Kidney epithelial cell (primary cell): ENCODE results near the gene LDLRAD4. TPM values are rescaled to one million over a fixed set of nuclear protein-coding genes. Genes with fewer than 3 reads are reported as not detected.
A peak's percentile ranks its signal among the peaks of the same experiment; 100 is the strongest.

ENCODE experiments used
- DNase-seq: peaks from one replicate; pipeline ENCODE4 v3.0.0-alpha.2; 2010; ENCODE audit warnings: low read depth
- H3K27me3 ChIP-seq: 2 replicates; pipeline ENCODE4 v1.6.0; 2011; ENCODE audit warnings: low read length; ENCODE audit not compliant: control insufficient read depth, insufficient read depth
- H3K36me3 ChIP-seq: 2 replicates; pipeline ENCODE4 v1.5.1; 2011; ENCODE audit warnings: low read length; ENCODE audit not compliant: control insufficient read depth, insufficient read depth
- H3K4me3 ChIP-seq: 2 replicates; pipeline ENCODE4 v1.5.1; 2011; ENCODE audit warnings: low read depth, mild to moderate bottlenecking, control low read depth, low read length
- total RNA-seq: library from RNA; depleted of rRNA; stranded (reverse); fragments of >200 nt; gene quantifications from 2 replicates; pipeline ENCODE4 v1.2.3, GENCODE V29; 2015
- TF ChIP-seq, protein P1 (sequence below): IDR thresholded peaks from 2 replicates; pipeline ENCODE4 v1.5.1; 2011; ENCODE audit warnings: mild to moderate bottlenecking, moderate library complexity, low read length, control low read depth, inconsistent platforms; ENCODE audit not compliant: insufficient read depth, poor library complexity, severe bottlenecking

The LDLRAD4 gene
- total RNA-seq, 1 donor from 2014 or later, result 5.8 TPM

DNA sequence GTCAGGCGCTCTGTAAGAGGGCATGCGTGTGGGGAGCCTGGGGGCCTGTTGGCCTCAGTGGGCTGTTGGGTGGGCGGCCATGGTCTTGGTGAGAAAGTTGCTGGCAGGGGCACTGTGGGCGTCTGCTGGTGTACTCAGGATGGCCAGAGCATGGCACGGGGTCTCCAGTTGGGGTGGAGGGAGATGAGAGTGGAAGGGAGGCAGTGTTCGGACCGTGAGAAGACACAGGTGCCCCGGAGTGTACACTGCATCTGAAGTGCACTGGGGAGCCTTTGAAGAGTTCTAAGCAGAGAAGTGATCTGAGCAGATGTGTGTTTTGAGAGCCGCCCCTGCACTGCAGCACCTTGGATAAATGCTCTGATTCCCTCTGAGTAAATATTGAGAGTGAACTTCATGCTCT is 150.8 kb downstream of the LDLRAD4 start:
- Histone ChIP-seq H3K36me3 (no peaks in the 10 kb centered on the region), H3K27me3 (peaks cover 2% of the 10 kb centered on the region), H3K4me3 (no peak overlapping the region)
- no peak for DNase-seq
- TF ChIP-seq, protein P1, sequence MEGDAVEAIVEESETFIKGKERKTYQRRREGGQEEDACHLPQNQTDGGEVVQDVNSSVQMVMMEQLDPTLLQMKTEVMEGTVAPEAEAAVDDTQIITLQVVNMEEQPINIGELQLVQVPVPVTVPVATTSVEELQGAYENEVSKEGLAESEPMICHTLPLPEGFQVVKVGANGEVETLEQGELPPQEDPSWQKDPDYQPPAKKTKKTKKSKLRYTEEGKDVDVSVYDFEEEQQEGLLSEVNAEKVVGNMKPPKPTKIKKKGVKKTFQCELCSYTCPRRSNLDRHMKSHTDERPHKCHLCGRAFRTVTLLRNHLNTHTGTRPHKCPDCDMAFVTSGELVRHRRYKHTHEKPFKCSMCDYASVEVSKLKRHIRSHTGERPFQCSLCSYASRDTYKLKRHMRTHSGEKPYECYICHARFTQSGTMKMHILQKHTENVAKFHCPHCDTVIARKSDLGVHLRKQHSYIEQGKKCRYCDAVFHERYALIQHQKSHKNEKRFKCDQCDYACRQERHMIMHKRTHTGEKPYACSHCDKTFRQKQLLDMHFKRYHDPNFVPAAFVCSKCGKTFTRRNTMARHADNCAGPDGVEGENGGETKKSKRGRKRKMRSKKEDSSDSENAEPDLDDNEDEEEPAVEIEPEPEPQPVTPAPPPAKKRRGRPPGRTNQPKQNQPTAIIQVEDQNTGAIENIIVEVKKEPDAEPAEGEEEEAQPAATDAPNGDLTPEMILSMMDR, result no peak

DNA sequence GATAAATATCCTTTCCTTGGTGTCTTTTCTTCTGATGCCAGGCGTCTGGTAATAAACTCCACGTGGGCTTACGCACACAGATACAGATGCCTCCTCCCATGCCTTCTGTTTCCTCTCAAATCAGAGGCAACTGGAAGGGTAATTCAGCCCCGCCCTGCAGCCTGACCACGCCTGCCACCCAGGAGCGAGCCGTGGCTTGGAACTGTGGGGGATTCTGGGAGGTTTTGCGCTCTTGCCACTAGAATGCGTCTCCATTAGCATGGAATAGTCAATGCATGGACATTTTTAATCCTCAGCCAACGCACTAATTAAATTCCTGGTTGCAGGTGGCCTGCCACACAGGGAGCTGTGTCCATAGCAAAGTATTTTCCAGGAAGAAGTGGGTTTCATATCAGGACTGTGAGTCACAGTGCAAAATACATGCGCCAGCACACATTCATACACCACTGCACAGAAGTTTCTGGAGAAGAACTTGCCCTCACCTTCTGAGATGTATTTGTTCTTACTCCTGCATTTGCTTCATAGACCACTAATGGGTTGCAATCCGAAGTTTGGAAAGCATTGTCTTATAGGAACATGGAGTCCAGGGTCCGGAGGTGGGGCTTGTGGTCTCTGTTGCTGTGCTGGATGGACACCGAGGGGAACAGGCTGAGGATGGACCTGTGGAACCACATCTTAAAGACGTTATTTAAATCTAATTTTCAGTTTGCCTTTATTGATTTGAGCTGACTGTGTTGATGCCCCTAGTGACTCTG is 151.4 kb downstream of the LDLRAD4 start:
- no peaks in the 10 kb centered on the region for H3K27me3 ChIP-seq
- H3K4me3 ChIP-seq, result no peak overlapping the region
- TF ChIP-seq, protein P1, result no peak
- H3K36me3 ChIP-seq, result no peaks in the 10 kb centered on the region
- peak; percentile 66 for DNase-seq

DNA sequence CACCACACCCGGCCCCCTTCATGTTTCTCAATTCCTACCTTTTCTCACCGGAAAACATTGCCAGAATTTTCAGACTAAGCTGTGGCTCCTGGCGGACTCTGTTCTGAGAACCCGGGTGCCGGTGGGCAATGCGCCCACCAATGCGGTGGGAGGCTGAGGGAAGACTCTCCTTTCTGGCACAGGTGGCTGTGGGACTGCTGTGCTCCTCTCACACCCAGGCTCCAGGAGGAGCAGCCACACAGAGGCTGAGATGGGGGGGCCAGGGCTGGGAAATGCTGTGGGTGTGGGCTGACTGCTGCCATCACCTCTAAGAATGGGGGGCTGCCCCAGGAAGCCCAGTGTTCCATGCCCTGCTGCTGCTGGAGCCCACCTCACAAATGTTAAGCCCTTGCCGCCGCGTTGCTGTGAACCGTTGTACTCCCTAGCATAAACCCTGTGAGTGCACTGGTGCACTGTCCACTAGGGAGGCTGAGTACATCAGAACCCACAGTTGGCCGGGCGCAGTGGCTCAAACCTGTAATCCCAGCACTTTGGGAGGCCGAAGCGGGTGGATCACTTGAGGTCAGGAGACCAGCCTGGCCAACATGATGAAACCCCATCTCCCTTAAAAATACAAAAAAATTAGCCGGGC is 152.6 kb downstream of the LDLRAD4 start:
- no peak overlapping the region for H3K4me3 ChIP-seq
- H3K27me3 ChIP-seq, result no peaks in the 10 kb centered on the region
- H3K36me3 ChIP-seq, result no peaks in the 10 kb centered on the region

DNA sequence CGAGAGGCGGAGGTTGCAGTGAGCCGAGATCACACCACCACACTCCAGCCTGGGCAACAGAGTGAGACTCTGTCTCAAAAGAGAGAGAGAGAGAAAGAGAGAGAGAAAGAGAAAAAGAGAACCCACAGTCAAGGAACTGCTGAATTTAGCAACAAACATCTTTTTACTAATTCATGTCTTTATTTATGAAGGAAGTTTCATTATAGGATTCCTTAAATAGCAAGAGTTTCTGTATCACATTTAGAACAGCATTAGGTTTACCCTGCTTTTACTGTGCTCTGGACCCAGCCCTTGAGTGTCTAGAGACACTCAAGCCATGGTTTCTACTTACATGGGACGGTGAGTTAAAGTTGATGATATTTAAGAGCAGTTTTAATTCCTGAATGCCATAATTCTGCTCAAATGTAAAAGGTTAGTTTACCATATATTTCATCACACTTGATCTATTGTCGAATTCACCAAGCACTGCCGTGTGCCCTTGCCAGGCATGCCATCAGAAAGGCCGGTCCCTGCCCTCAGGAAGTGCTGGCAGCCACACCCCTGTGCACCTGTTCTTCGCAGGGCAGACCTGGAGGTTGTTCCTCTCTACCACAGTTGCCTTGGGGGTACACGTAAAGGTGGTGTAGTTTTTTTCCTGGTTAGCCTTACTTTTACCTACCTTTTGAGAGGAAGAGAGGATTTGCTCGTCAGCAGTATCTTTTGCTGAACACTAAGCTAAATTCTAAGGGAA is 153.3 kb downstream of the LDLRAD4 start:
- no peaks in the 10 kb centered on the region for H3K27me3 ChIP-seq
- TF ChIP-seq, protein P1, result no peak
- H3K36me3 ChIP-seq, result no peaks in the 10 kb centered on the region
- H3K4me3 ChIP-seq, result no peak overlapping the region
- DNase-seq, result no peak

More for the DNA sequence above, 152.6 kb downstream of the LDLRAD4 start:
- DNase-seq, result no peak
- TF ChIP-seq, protein P1, result no peak

DNA sequence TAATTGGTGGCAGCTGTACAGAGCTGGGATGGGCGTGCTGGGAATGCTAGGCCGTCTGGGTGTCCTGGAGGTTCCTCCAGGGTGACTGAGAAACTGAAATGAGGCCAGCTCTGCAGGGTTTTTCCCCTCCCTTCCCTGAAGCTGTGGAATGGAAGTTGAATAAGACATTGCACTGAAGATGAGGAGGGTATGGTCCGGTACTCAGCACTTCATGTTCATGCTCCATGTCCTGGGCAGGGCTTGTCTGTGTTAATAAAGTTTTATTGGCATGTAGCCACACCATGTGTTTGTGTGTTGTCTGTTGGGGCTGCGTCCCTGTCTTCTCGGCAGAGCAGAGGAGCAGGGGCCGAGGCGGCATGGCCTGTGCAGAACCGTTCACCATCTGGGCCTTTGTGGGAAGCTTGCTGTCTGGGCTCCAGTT is 154.0 kb downstream of the LDLRAD4 start:
- Histone ChIP-seq H3K36me3 (no peaks in the 10 kb centered on the region), H3K27me3 (no peaks in the 10 kb centered on the region), H3K4me3 (no peak overlapping the region)
- TF ChIP-seq, protein P1, result no peak
- DNase-seq, result no peak
